IMR-90 (cell line): ENCODE results near the gene TBXAS1.

Experiments
- BHLHE40 ChIP-seq: fragments of 150-350 bp; IDR thresholded peaks from 2 replicates; pipeline ENCODE4 v1.6.1; 2016; ENCODE audit warnings: mild to moderate bottlenecking, low read depth, low read length
- CEBPB ChIP-seq: IDR thresholded peaks from 2 replicates; pipeline ENCODE4 v1.6.1; 2012; ENCODE audit warnings: low read depth, low read length, improper control_type of control experiment
- CTCF ChIP-seq: conservative IDR thresholded peaks from 2 replicates; pipeline ENCODE4 v1.5.1; 2012; ENCODE audit warnings: mild to moderate bottlenecking, low read depth, low read length, improper control_type of control experiment
- ELK1 ChIP-seq: fragments of 150-350 bp; IDR thresholded peaks from 2 replicates; pipeline ENCODE4 v1.6.1; 2016; ENCODE audit warnings: low read depth, mild to moderate bottlenecking, low read length, moderate library complexity, borderline replicate concordance
- MAFK ChIP-seq: IDR thresholded peaks from 2 replicates; pipeline ENCODE4 v1.6.1; 2012; ENCODE audit warnings: low read depth, low read length, improper control_type of control experiment
- POLR2A ChIP-seq: IDR thresholded peaks from 2 replicates; pipeline ENCODE4 v1.6.1; 2012; ENCODE audit warnings: mild to moderate bottlenecking, low read depth, low read length
- RAD21 ChIP-seq: IDR thresholded peaks from 2 replicates; pipeline ENCODE4 v1.6.1; 2012; ENCODE audit warnings: low read length, improper control_type of control experiment
- SMC3 ChIP-seq: fragments of 150-350 bp; IDR thresholded peaks from 2 replicates; pipeline ENCODE4 v1.6.1; 2016; ENCODE audit warnings: low read depth, mild to moderate bottlenecking, antibody characterized with exemption, low read length, moderate library complexity

- no peak for TF ChIP-seq CTCF
- no peak for TF ChIP-seq SMC3
- no peak for TF ChIP-seq POLR2A
- TF ChIP-seq CEBPB = no peak
- no peak for TF ChIP-seq ELK1
- TF ChIP-seq BHLHE40 = no peak
- TF ChIP-seq MAFK = no peak
- no peak for TF ChIP-seq RAD21
These were observed 187.5 kb downstream of the TBXAS1 start for GRCh38 chr7:140016540-140016939.
